Hepatocyte (in vitro differentiated cells): ENCODE data around the gene CD58. TPM values are rescaled to one million over a fixed set of nuclear protein-coding genes. Genes with fewer than 3 reads are reported as not detected.

Source experiments
- DNase-seq: peaks from one replicate; pipeline ENCODE4 v3.0.0-alpha.2; 2016; ENCODE audit warnings: low spot score
- H2AFZ ChIP-seq: fragments of 200-600 bp; sonication (generic); 2 replicates; pipeline ENCODE4 v1.6.0; 2016; ENCODE audit warnings: antibody characterized with exemption, mild to moderate bottlenecking
- H3K27ac ChIP-seq: fragments of 200-600 bp; sonication (generic); 2 replicates; pipeline ENCODE4 v1.5.1; 2016; ENCODE audit warnings: mild to moderate bottlenecking
- H3K27me3 ChIP-seq: fragments of 200-600 bp; sonication (generic); 2 replicates; pipeline ENCODE4 v1.6.1; 2016
- H3K36me3 ChIP-seq: fragments of 200-600 bp; sonication (generic); replicated peaks from 2 replicates; pipeline ENCODE4 v1.5.1; 2016; ENCODE audit warnings: low read depth; ENCODE audit not compliant: insufficient read depth
- H3K4me1 ChIP-seq: fragments of 200-600 bp; sonication (generic); 2 replicates; pipeline ENCODE4 v1.5.1; 2016; ENCODE audit warnings: mild to moderate bottlenecking, moderate library complexity; ENCODE audit not compliant: insufficient read depth
- H3K4me2 ChIP-seq: fragments of 200-600 bp; sonication (generic); 2 replicates; pipeline ENCODE4 v1.6.0; 2016
- H3K4me3 ChIP-seq: fragments of 200-600 bp; sonication (generic); 2 replicates; pipeline ENCODE4 v1.5.1; 2016; ENCODE audit warnings: mild to moderate bottlenecking
- H3K79me2 ChIP-seq: fragments of 200-600 bp; sonication (generic); 2 replicates; pipeline ENCODE4 v1.6.0; 2017; ENCODE audit warnings: mild to moderate bottlenecking
- H3K9me2 ChIP-seq: fragments of 200-600 bp; sonication (generic); replicated peaks from 2 replicates; pipeline ENCODE4 v1.6.0; 2017; ENCODE audit warnings: mild to moderate bottlenecking; ENCODE audit not compliant: insufficient read depth
- H3K9me3 ChIP-seq: fragments of 200-600 bp; sonication (generic); 2 replicates; pipeline ENCODE4 v1.5.1; 2016; ENCODE audit warnings: low read depth, mild to moderate bottlenecking
- H4K20me1 ChIP-seq: fragments of 200-600 bp; sonication (generic); 2 replicates; pipeline ENCODE4 v1.6.0; 2016; ENCODE audit warnings: mild to moderate bottlenecking; ENCODE audit not compliant: insufficient read depth, poor library complexity, severe bottlenecking
- EZH2 ChIP-seq: fragments of 200-600 bp; sonication (generic); IDR thresholded peaks from 2 replicates; pipeline ENCODE4 v1.6.1; 2016; ENCODE audit warnings: antibody characterized with exemption, mild to moderate bottlenecking, borderline replicate concordance
- EZH2phosphoT487 ChIP-seq: fragments of 200-600 bp; sonication (generic); IDR thresholded peaks from one replicate; pipeline ENCODE4 v1.6.1; 2018; ENCODE audit warnings: antibody characterized with exemption, mild to moderate bottlenecking, low read depth, moderate library complexity; ENCODE audit not compliant: unreplicated experiment, severe bottlenecking
- WGBS: methylation state at CpG from one replicate; pipeline ENCODE4 v1.1.6; 2016; ENCODE audit warnings: low lambda C conversion rate; ENCODE audit errors: missing lambda C conversion rate; 5-methylcytosine and 5-hydroxymethylcytosine counted together
- polyA plus RNA-seq: library from polyadenylated mRNA; unstranded; fragments of >200 nt; fragmentation: Nextera tagmentation; extraction: Ambion mirVana; gene quantifications from 2 replicates; pipeline ENCODE4 v1.2.1, GENCODE V29; 2016
- total RNA-seq: library from RNA; depleted of rRNA; stranded (reverse); fragments of >200 nt; gene quantifications from 2 replicates; pipeline ENCODE4 v1.2.3, GENCODE V29; 2014
- TF ChIP-seq, protein P1 (sequence below): fragments of 200-600 bp; sonication (generic); IDR thresholded peaks from 2 replicates; pipeline ENCODE4 v1.5.1; 2016; ENCODE audit warnings: antibody characterized with exemption, mild to moderate bottlenecking; ENCODE audit not compliant: poor library complexity

The CD58 gene
- total and polyA plus RNA-seq, 2 experiments from 2014 or later, result 14.4 to 26.9 TPM

DNA sequence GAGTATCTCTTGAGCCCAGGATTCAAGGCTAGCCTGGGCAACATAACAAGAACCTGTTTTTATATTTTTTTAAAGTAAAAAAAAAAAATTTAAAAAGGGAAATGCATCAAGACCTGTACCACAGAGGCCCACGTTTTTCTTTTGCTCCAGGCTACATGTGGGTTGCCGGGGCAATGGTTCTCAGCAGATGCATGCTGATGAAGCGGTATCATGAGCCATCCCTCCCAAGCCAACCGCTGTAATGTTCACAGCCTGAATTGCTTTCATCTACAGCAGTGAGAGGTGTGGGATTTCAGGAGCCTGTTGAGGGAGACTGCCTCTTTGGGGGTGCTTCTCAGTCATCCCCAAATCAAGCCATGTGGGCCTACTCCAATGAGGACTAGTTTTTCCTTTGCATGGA is 60.5 kb downstream of the CD58 start:
- no peak for DNase-seq
- Histone ChIP-seq H3K79me2 (no peaks in the 10 kb centered on the region), H2AFZ (no peak overlapping the region), H3K4me1 (no peaks in the 10 kb centered on the region), H3K27me3 (no peaks in the 10 kb centered on the region), H4K20me1 (no peaks in the 10 kb centered on the region), H3K9me3 (no peaks in the 10 kb centered on the region), H3K4me3 (no peak overlapping the region), H3K9me2 (no peaks in the 10 kb centered on the region), H3K36me3 (no peaks in the 10 kb centered on the region), H3K4me2 (no peak overlapping the region), H3K27ac (no peak overlapping the region)
- 83% methylated on average over 4 of the region's 4 CpGs for whole genome bisulfite sequencing
- TF ChIP-seq EZH2 (no peak), EZH2phosphoT487 (no peak)
- TF ChIP-seq, protein P1, sequence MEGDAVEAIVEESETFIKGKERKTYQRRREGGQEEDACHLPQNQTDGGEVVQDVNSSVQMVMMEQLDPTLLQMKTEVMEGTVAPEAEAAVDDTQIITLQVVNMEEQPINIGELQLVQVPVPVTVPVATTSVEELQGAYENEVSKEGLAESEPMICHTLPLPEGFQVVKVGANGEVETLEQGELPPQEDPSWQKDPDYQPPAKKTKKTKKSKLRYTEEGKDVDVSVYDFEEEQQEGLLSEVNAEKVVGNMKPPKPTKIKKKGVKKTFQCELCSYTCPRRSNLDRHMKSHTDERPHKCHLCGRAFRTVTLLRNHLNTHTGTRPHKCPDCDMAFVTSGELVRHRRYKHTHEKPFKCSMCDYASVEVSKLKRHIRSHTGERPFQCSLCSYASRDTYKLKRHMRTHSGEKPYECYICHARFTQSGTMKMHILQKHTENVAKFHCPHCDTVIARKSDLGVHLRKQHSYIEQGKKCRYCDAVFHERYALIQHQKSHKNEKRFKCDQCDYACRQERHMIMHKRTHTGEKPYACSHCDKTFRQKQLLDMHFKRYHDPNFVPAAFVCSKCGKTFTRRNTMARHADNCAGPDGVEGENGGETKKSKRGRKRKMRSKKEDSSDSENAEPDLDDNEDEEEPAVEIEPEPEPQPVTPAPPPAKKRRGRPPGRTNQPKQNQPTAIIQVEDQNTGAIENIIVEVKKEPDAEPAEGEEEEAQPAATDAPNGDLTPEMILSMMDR, result no peak

DNA sequence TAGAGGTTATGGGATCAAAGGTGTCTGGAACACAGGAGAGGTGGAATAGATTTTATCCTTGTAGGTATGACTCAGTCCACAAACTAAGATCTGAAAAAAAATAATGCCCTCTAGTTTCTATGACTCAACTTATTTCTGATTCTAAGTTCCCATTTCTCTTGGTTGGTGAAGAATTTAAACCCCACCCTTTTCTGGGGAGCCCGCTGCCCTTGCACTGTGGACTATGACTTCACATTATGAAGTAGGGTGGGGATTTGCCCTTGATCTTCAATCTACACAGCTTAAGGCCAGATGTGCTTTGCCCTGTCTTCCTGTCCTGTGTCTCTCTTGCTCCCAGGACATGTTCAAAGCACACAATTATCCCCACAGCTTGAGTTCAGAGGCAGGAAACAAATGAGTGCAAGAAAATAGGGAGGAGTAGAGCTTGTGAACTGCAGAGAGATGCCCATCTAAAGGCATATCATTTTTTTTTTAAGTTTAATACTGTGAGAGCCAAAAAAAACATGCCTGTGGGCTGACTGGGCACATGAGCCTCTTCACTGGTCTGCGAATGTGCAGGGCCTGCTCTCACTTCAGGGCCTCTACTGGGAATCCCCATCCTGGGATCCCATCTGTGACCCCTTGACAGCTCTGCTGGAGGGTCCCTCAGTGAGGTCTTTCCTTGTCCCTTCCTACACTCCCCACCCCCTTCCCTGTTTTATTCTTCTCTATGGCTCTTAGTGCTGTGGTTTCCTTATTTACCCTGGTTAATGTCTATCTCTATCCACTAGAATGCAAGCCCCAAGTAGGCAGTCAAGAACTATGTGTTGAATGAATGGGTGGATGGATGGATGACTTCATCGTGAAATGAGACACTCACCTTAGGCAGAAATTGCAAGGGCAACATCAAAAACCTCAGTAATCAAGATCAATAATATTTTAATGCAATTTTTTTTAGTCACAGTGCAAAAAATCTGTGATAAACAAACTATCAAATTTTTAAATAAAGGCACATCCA is 61.5 kb downstream of the CD58 start:
- Histone ChIP-seq H2AFZ (no peak overlapping the region), H3K4me1 (peaks cover 5% of the 10 kb centered on the region), H3K27ac (peak overlapping the region; percentile 79), H3K36me3 (no peaks in the 10 kb centered on the region), H3K27me3 (no peaks in the 10 kb centered on the region), H3K4me2 (no peak overlapping the region), H3K9me2 (no peaks in the 10 kb centered on the region), H4K20me1 (no peaks in the 10 kb centered on the region), H3K4me3 (no peak overlapping the region), H3K79me2 (no peaks in the 10 kb centered on the region), H3K9me3 (no peaks in the 10 kb centered on the region)
- TF ChIP-seq EZH2 (no peak), EZH2phosphoT487 (no peak)
- TF ChIP-seq, protein P1, result no peak
- peak; percentile 63 for DNase-seq
- WGBS, result 82% methylated on average over 3 of the region's 3 CpGs

DNA sequence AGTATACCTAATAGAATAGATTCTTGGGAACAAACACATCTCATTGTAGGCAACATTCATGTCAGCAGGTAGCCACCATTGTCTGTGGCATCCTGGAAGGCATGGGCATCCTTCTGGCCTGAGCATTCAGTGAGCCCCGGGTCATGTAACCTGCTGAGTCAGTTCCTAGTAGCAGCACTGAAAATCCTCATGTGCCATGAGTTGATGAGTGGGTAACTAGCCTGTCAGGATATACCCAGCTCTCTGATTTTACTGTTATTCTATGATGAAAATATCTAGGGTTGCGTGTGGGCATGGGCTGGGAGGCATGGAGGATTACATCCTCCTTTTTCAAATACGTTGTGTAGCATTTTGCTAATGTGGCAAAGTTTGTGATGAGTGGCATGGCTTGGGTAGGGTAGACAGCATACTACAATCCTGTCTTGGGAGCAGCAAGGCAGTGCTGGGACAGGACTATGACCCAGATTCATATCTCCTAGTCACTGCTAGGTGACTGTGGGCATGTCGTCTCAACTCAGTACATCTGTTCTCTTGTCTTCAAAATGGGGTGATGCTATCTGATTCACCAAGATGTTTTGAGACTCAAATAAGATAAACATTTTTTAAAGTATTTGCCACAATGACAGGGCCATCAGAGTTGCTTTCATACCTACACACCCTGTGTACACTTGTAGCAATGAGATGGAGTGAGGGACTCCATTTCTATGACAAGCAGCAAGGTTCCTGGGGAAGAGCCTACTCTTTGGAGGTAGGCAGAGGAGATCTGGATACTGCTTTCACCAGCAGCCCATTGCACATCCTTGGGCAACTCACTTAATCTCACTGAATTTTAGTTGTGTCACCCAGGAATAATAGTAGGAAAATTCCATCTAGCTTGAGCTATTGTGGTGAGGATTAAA is 62.5 kb downstream of the CD58 start:
- no peak overlapping the region for H3K4me2 ChIP-seq
- peak overlapping the region; percentile 79 for H3K27ac ChIP-seq
- no peaks in the 10 kb centered on the region for H3K9me3 ChIP-seq
- H2AFZ ChIP-seq, result no peak overlapping the region
- TF ChIP-seq EZH2phosphoT487 (no peak), EZH2 (no peak)
- TF ChIP-seq, protein P1, result no peak
- no peaks in the 10 kb centered on the region for H3K36me3 ChIP-seq
- no peaks in the 10 kb centered on the region for H4K20me1 ChIP-seq
- H3K79me2 ChIP-seq, result no peaks in the 10 kb centered on the region
- no peaks in the 10 kb centered on the region for H3K9me2 ChIP-seq
- no peaks in the 10 kb centered on the region for H3K27me3 ChIP-seq
- H3K4me3 ChIP-seq, result no peak overlapping the region
- DNase-seq, result no peak
- peaks cover 11% of the 10 kb centered on the region for H3K4me1 ChIP-seq
- WGBS, result 85% methylated on average over 4 of the region's 4 CpGs
